NT2/D1 (cell line): ENCODE measurements around the gene MIP.

Experiments used
- DNase-seq: peaks from one replicate; pipeline ENCODE4 v3.0.0-alpha.2; 2011; ENCODE audit warnings: low read depth, low spot score
- H3K27me3 ChIP-seq: 2 replicates; pipeline ENCODE4 v1.6.0; 2011; ENCODE audit warnings: mild to moderate bottlenecking; ENCODE audit not compliant: insufficient read length, insufficient read depth
- H3K36me3 ChIP-seq: 2 replicates; pipeline ENCODE4 v1.6.1; 2011; ENCODE audit warnings: mild to moderate bottlenecking, low read length, mixed read lengths; ENCODE audit not compliant: insufficient read depth, insufficient read length
- H3K4me1 ChIP-seq: 2 replicates; pipeline ENCODE4 v1.5.1; 2011; ENCODE audit not compliant: insufficient read depth, insufficient read length
- H3K4me3 ChIP-seq: 2 replicates; pipeline ENCODE4 v1.5.1; 2011; ENCODE audit warnings: low read depth; ENCODE audit not compliant: insufficient read length
- H3K9ac ChIP-seq: 2 replicates; pipeline ENCODE4 v1.6.0; 2011; ENCODE audit warnings: low read depth; ENCODE audit not compliant: insufficient read length
- H3K9me3 ChIP-seq: 2 replicates; pipeline ENCODE4 v1.5.1; 2011; ENCODE audit warnings: mild to moderate bottlenecking, low read length; ENCODE audit not compliant: insufficient read depth
- SUZ12 ChIP-seq: IDR thresholded peaks from 2 replicates; pipeline ENCODE4 v1.6.1; 2011; ENCODE audit not compliant: insufficient read length, insufficient read depth; ENCODE audit errors: extremely low read depth
- YY1 ChIP-seq: IDR thresholded peaks from 2 replicates; pipeline ENCODE4 v1.6.1; 2011; ENCODE audit not compliant: insufficient read length, insufficient read depth
- ZNF274 ChIP-seq: IDR thresholded peaks from 2 replicates; pipeline ENCODE4 v1.6.1; 2011; ENCODE audit warnings: mild to moderate bottlenecking, low read depth, low read length

Gene MIP

GRCh38 chr12:56437430-56438176 is 16.9 kb downstream of the MIP start:
- no peak for TF ChIP-seq YY1
- TF ChIP-seq ZNF274 = no peak
- TF ChIP-seq SUZ12 = no peak
- no peaks in the 10 kb centered on the region for H3K27me3 ChIP-seq
- 0 out of 2 replicates have a peak, but pooled peaks cover under 1% of the 10 kb centered on the region for H3K9me3 ChIP-seq
- no peaks in the 10 kb centered on the region for H3K4me1 ChIP-seq
- no peak overlapping the region for H3K9ac ChIP-seq
- H3K4me3 ChIP-seq = no peak overlapping the region
- peaks cover 21% of the 10 kb centered on the region for H3K36me3 ChIP-seq
- no peak for DNase-seq

GRCh38 chr12:56434828-56435227 is 19.6 kb downstream of the MIP start:
- Histone ChIP-seq H3K4me3 (no peak overlapping the region), H3K4me1 (no peaks in the 10 kb centered on the region), H3K9me3 (no peaks in the 10 kb centered on the region), H3K9ac (no peak overlapping the region), H3K36me3 (peaks cover 43% of the 10 kb centered on the region), H3K27me3 (no peaks in the 10 kb centered on the region)
- no peak for DNase-seq
- TF ChIP-seq SUZ12 (no peak), YY1 (no peak), ZNF274 (no peak)

- no peak for TF ChIP-seq ZNF274
- TF ChIP-seq YY1 = no peak
- no peak for TF ChIP-seq SUZ12
- no peaks in the 10 kb centered on the region for H3K4me1 ChIP-seq
- H3K4me3 ChIP-seq = no peak overlapping the region
- peaks cover 65% of the 10 kb centered on the region for H3K36me3 ChIP-seq
- H3K9ac ChIP-seq = no peak overlapping the region
- no peaks in the 10 kb centered on the region for H3K27me3 ChIP-seq
- no peaks in the 10 kb centered on the region for H3K9me3 ChIP-seq
- DNase-seq = no peak
Observed at GRCh38 chr12:56431850-56432249, 22.6 kb downstream of the MIP start.

- Histone ChIP-seq H3K27me3 (no peaks in the 10 kb centered on the region), H3K9ac (no peak overlapping the region), H3K4me3 (no peak overlapping the region), H3K36me3 (peaks cover 63% of the 10 kb centered on the region), H3K9me3 (no peaks in the 10 kb centered on the region), H3K4me1 (no peaks in the 10 kb centered on the region)
- DNase-seq = no peak
- no peak for TF ChIP-seq ZNF274
- no peak for TF ChIP-seq YY1
- TF ChIP-seq SUZ12 = no peak
Observed at GRCh38 chr12:56431288-56431687, 23.2 kb downstream of the MIP start.

- no peak overlapping the region for H3K4me3 ChIP-seq
- no peak overlapping the region for H3K9ac ChIP-seq
- no peaks in the 10 kb centered on the region for H3K27me3 ChIP-seq
- H3K9me3 ChIP-seq = no peaks in the 10 kb centered on the region
- DNase-seq = no peak
- no peaks in the 10 kb centered on the region for H3K4me1 ChIP-seq
- no peak for TF ChIP-seq SUZ12
- no peak for TF ChIP-seq YY1
- TF ChIP-seq ZNF274 = no peak
- H3K36me3 ChIP-seq = peaks cover 80% of the 10 kb centered on the region
Observed at GRCh38 chr12:56425940-56426438, 28.5 kb downstream of the MIP start.

GRCh38 chr12:56425193-56425592 is 29.3 kb downstream of the MIP start:
- H3K4me1 ChIP-seq = no peaks in the 10 kb centered on the region
- H3K27me3 ChIP-seq = no peaks in the 10 kb centered on the region
- DNase-seq = no peak
- no peak overlapping the region for H3K4me3 ChIP-seq
- H3K9ac ChIP-seq = no peak overlapping the region
- no peak for TF ChIP-seq SUZ12
- TF ChIP-seq YY1 = no peak
- TF ChIP-seq ZNF274 = no peak
- H3K36me3 ChIP-seq = peaks cover 80% of the 10 kb centered on the region
- H3K9me3 ChIP-seq = no peaks in the 10 kb centered on the region

GRCh38 chr12:56420411-56420810 is 34.0 kb downstream of the MIP start:
- Histone ChIP-seq H3K27me3 (no peaks in the 10 kb centered on the region), H3K4me1 (no peaks in the 10 kb centered on the region), H3K4me3 (no peak overlapping the region), H3K36me3 (peaks cover 96% of the 10 kb centered on the region), H3K9me3 (no peaks in the 10 kb centered on the region), H3K9ac (no peak overlapping the region)
- TF ChIP-seq SUZ12 = no peak
- no peak for TF ChIP-seq YY1
- DNase-seq = no peak
